IPS-18c (cell line): ENCODE measurements around the gene CHST13.

ENCODE experiments used
- H3K4me3 ChIP-seq: 2 replicates; pipeline ENCODE4 v1.7.0; 2013; ENCODE audit warnings: low read depth, mild to moderate bottlenecking, low read length, moderate library complexity; ENCODE audit not compliant: insufficient read depth
- H3K9me3 ChIP-seq: one replicate; pipeline ENCODE4 v1.6.1; 2013; ENCODE audit warnings: mild to moderate bottlenecking, low read length, moderate library complexity; ENCODE audit not compliant: control insufficient read depth, insufficient read depth

CHST13 gene

GRCh38 chr3:126553284-126554084, 29.5 kb downstream of the CHST13 start:
- no peak overlapping the region for H3K4me3 ChIP-seq
- H3K9me3 ChIP-seq = no peaks in the 10 kb centered on the region

GRCh38 chr3:126554560-126555525, 30.9 kb downstream of the CHST13 start:
- no peaks in the 10 kb centered on the region for H3K9me3 ChIP-seq

GRCh38 chr3:126555795-126556636, 32.1 kb downstream of the CHST13 start:
- no peaks in the 10 kb centered on the region for H3K9me3 ChIP-seq
- H3K4me3 ChIP-seq = no peak overlapping the region

More at GRCh38 chr3:126554560-126555525, 30.9 kb downstream of the CHST13 start:
- H3K4me3 ChIP-seq = no peak overlapping the region

GRCh38 chr3:126556637-126557414, 32.9 kb downstream of the CHST13 start:
- H3K4me3 ChIP-seq = no peak overlapping the region
- H3K9me3 ChIP-seq = no peaks in the 10 kb centered on the region

GRCh38 chr3:126557415-126557745, 33.4 kb downstream of the CHST13 start:
- H3K4me3 ChIP-seq = no peak overlapping the region

GRCh38 chr3:126557761-126558160, 33.8 kb downstream of the CHST13 start:
- no peaks in the 10 kb centered on the region for H3K9me3 ChIP-seq
- H3K4me3 ChIP-seq = no peak overlapping the region

More at GRCh38 chr3:126557415-126557745, 33.4 kb downstream of the CHST13 start:
- no peaks in the 10 kb centered on the region for H3K9me3 ChIP-seq

GRCh38 chr3:126558336-126559071, 34.5 kb downstream of the CHST13 start, which contains the start of gene C3orf22:
Gene C3orf22 (minus strand): TSS chr3:126558932. CDS start chr3:126553390, 5,542 bp downstream.
- H3K4me3 ChIP-seq = no peak within 1 kb of the TSS
- H3K9me3 ChIP-seq = no peaks in the 10 kb centered on the region

GRCh38 chr3:126562737-126563276, 38.9 kb downstream of the CHST13 start:
- Histone ChIP-seq H3K9me3 (no peaks in the 10 kb centered on the region), H3K4me3 (no peak overlapping the region)

GRCh38 chr3:126567696-126568438, 43.9 kb downstream of the CHST13 start:
- Histone ChIP-seq H3K4me3 (no peak overlapping the region), H3K9me3 (no peaks in the 10 kb centered on the region)

GRCh38 chr3:126568776-126569342, 44.9 kb downstream of the CHST13 start:
- Histone ChIP-seq H3K9me3 (no peaks in the 10 kb centered on the region), H3K4me3 (no peak overlapping the region)

GRCh38 chr3:126569390-126569975, 45.5 kb downstream of the CHST13 start:
- Histone ChIP-seq H3K9me3 (no peaks in the 10 kb centered on the region), H3K4me3 (no peak overlapping the region)

- no peaks in the 10 kb centered on the region for H3K9me3 ChIP-seq
- H3K4me3 ChIP-seq = no peak overlapping the region
These were observed 46.2 kb downstream of the CHST13 start for GRCh38 chr3:126570103-126570541.

GRCh38 chr3:126571078-126571477, 47.1 kb downstream of the CHST13 start:
- Histone ChIP-seq H3K9me3 (no peaks in the 10 kb centered on the region), H3K4me3 (no peak overlapping the region)

- H3K4me3 ChIP-seq = no peak overlapping the region
- H3K9me3 ChIP-seq = no peaks in the 10 kb centered on the region
These were observed 49.6 kb downstream of the CHST13 start for GRCh38 chr3:126573492-126574117.
